MM.1S (cell line): Measurements from ENCODE around the gene SRPK2.

Experiments used
- EZH2 ChIP-seq: fragments of 300-600 bp; sonication (generic); optimal IDR thresholded peaks from 2 replicates; pipeline ENCODE3; 2017; ENCODE audit warnings: low read depth, mild to moderate bottlenecking, antibody characterized with exemption, low read length, mixed read lengths
- EZH2phosphoT487 ChIP-seq: fragments of 300-600 bp; sonication (generic); IDR thresholded peaks from 2 replicates; pipeline ENCODE4 v1.6.1; 2018; ENCODE audit warnings: antibody characterized with exemption, low read length
- TF ChIP-seq, protein P1 (sequence below): fragments of 300-600 bp; sonication (generic); IDR thresholded peaks from 2 replicates; pipeline ENCODE4 v1.5.1; 2016; ENCODE audit warnings: antibody characterized with exemption, low read length, mixed read lengths

DNA sequence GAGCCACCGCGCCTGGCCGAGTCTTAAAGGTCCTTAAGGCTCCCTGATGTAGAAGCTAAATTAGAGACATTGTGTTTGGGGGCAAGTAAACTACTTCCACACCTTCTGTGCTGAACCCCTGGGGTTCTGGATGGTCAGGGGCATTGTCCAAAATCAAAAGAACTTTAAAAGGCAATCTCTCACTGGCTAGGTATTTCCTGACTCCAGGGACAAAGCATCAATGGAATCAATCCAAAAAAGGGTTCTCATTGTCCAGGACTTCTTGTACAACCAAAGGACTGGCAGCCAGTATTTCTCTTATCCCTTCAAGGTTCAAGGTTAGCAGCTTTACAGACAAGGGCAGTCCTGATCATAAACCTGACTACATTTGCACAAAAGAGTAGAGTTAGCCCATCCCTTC is 24.0 kb downstream of the SRPK2 start:
- TF ChIP-seq, protein P1, sequence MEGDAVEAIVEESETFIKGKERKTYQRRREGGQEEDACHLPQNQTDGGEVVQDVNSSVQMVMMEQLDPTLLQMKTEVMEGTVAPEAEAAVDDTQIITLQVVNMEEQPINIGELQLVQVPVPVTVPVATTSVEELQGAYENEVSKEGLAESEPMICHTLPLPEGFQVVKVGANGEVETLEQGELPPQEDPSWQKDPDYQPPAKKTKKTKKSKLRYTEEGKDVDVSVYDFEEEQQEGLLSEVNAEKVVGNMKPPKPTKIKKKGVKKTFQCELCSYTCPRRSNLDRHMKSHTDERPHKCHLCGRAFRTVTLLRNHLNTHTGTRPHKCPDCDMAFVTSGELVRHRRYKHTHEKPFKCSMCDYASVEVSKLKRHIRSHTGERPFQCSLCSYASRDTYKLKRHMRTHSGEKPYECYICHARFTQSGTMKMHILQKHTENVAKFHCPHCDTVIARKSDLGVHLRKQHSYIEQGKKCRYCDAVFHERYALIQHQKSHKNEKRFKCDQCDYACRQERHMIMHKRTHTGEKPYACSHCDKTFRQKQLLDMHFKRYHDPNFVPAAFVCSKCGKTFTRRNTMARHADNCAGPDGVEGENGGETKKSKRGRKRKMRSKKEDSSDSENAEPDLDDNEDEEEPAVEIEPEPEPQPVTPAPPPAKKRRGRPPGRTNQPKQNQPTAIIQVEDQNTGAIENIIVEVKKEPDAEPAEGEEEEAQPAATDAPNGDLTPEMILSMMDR, result no peak
- TF ChIP-seq EZH2 (no peak), EZH2phosphoT487 (no peak)
